Measurements from ENCODE around the gene CLIP1.

DNA sequence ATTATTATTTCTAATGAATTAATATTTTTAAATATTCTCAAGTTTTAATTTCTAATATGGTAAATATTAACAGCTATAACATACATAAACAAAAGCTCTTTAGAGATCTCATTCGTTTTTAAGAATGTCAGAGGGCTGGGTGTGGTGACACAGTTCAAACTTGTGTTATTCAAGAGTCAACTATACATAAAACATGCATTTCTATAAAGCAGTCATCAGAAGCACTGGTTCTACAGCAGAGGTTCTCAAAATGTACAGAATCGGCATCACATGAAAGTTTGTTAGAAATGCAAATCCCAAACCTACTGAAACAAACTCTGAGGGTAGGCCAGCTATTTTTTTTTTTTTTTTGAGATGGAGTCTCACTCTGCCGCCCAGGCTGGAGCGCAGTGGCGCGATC is 34.6 kb downstream of the CLIP1 start:
- TF ChIP-seq POLR2A (IDR thresholded peaks at IDR 0.05; ENCODE audit: low read length), result no peak
- TF ChIP-seq GATA1 (IDR thresholded peaks at IDR 0.05; ENCODE audit: low read depth, low read length), result no peak
